Measurements from ENCODE around the gene GRAMD1B.
"Not testable (repeated sequence)": the region's sequence is repeated elsewhere in the genome, so short reads cannot be mapped to it uniquely, and the experiment has no call there.

Gene GRAMD1B

GRCh38 chr11:123519797-123520193, 89.7 kb downstream of the GRAMD1B start:
- Histone ChIP-seq H3K27ac (ENCODE audit: low read depth, low read length) (no peak overlapping the region), H3K79me2 (ENCODE audit: control insufficient read depth, low read length) (no peaks in the 10 kb centered on the region)

GRCh38 chr11:123520476-123520875, 90.4 kb downstream of the GRAMD1B start:
- H3K27ac ChIP-seq (ENCODE audit: low read depth, low read length); H3K4me3 ChIP-seq (ENCODE audit: low read length); H3K79me2 ChIP-seq (ENCODE audit: control insufficient read depth, low read length); H3K4me1 ChIP-seq (ENCODE audit: control insufficient read depth, low read length); H3K36me3 ChIP-seq (ENCODE audit: control insufficient read depth, low read length); H4K20me1 ChIP-seq (ENCODE audit: control insufficient read depth, insufficient read depth, low read depth, low read length); H3F3A ChIP-seq (ENCODE audit: control insufficient read depth, insufficient read depth); H3K9me2 ChIP-seq (replicated peaks; ENCODE audit: control insufficient read depth, low read length); H3K9me3 ChIP-seq (ENCODE audit: control insufficient read depth, insufficient read depth, low read length); H3K4me2 ChIP-seq (ENCODE audit: low read length): not testable (repeated sequence)
- H3K27me3 ChIP-seq (ENCODE audit: control insufficient read depth, low read length) = peaks cover 38% of the 10 kb centered on the region

More at GRCh38 chr11:123519797-123520193, 89.7 kb downstream of the GRAMD1B start:
- Histone ChIP-seq H3K9me3 (ENCODE audit: control insufficient read depth, insufficient read depth, low read length) (no peaks in the 10 kb centered on the region), H3K27me3 (ENCODE audit: control insufficient read depth, low read length) (peaks cover 38% of the 10 kb centered on the region), H3K4me1 (ENCODE audit: control insufficient read depth, low read length) (peaks cover 5% of the 10 kb centered on the region), H3K36me3 (ENCODE audit: control insufficient read depth, low read length) (no peaks in the 10 kb centered on the region), H4K20me1 (ENCODE audit: control insufficient read depth, insufficient read depth, low read depth, low read length) (no peaks in the 10 kb centered on the region), H3F3A (ENCODE audit: control insufficient read depth, insufficient read depth) (no peaks in the 10 kb centered on the region), H3K9me2 (replicated peaks; ENCODE audit: control insufficient read depth, low read length) (no peaks in the 10 kb centered on the region), H3K4me3 (ENCODE audit: low read length) (no peak overlapping the region), H3K4me2 (ENCODE audit: low read length) (no peak overlapping the region)
- TF ChIP-seq EZH2phosphoT487 (IDR thresholded peaks at IDR 0.05; ENCODE audit: borderline replicate concordance, low read length) = no peak
- TF ChIP-seq CTCF (IDR thresholded peaks at IDR 0.05; ENCODE audit: low read depth, low read length, poor library complexity, severe bottlenecking) = no peak

GRCh38 chr11:123521001-123521400, 90.9 kb downstream of the GRAMD1B start:
- H3K27me3 ChIP-seq (ENCODE audit: control insufficient read depth, low read length) = peaks cover 37% of the 10 kb centered on the region
- no peak overlapping the region for H3K4me2 ChIP-seq (ENCODE audit: low read length)
- H3K4me1 ChIP-seq (ENCODE audit: control insufficient read depth, low read length) = peaks cover 5% of the 10 kb centered on the region
- H4K20me1 ChIP-seq (ENCODE audit: control insufficient read depth, insufficient read depth, low read depth, low read length) = no peaks in the 10 kb centered on the region
- no peaks in the 10 kb centered on the region for H3K9me2 ChIP-seq (replicated peaks; ENCODE audit: control insufficient read depth, low read length)
- H3K4me3 ChIP-seq (ENCODE audit: low read length) = no peak overlapping the region
- no peak overlapping the region for H3K27ac ChIP-seq (ENCODE audit: low read depth, low read length)
- no peaks in the 10 kb centered on the region for H3F3A ChIP-seq (ENCODE audit: control insufficient read depth, insufficient read depth)
- no peak for TF ChIP-seq CTCF (IDR thresholded peaks at IDR 0.05; ENCODE audit: low read depth, low read length, poor library complexity, severe bottlenecking)
- no peak for TF ChIP-seq EZH2phosphoT487 (IDR thresholded peaks at IDR 0.05; ENCODE audit: borderline replicate concordance, low read length)
- no peaks in the 10 kb centered on the region for H3K36me3 ChIP-seq (ENCODE audit: control insufficient read depth, low read length)
- H3K9me3 ChIP-seq (ENCODE audit: control insufficient read depth, insufficient read depth, low read length) = no peaks in the 10 kb centered on the region
- H3K79me2 ChIP-seq (ENCODE audit: control insufficient read depth, low read length) = no peaks in the 10 kb centered on the region

GRCh38 chr11:123521930-123522329, 91.9 kb downstream of the GRAMD1B start:
- no peaks in the 10 kb centered on the region for H3K79me2 ChIP-seq (ENCODE audit: control insufficient read depth, low read length)
- H3K36me3 ChIP-seq (ENCODE audit: control insufficient read depth, low read length) = no peaks in the 10 kb centered on the region
- H3K4me2 ChIP-seq (ENCODE audit: low read length) = no peak overlapping the region
- no peaks in the 10 kb centered on the region for H3F3A ChIP-seq (ENCODE audit: control insufficient read depth, insufficient read depth)
- no peaks in the 10 kb centered on the region for H3K9me2 ChIP-seq (replicated peaks; ENCODE audit: control insufficient read depth, low read length)
- H3K9me3 ChIP-seq (ENCODE audit: control insufficient read depth, insufficient read depth, low read length) = no peaks in the 10 kb centered on the region
- peaks cover 28% of the 10 kb centered on the region for H3K27me3 ChIP-seq (ENCODE audit: control insufficient read depth, low read length)
- H3K4me1 ChIP-seq (ENCODE audit: control insufficient read depth, low read length) = peaks cover 5% of the 10 kb centered on the region
- TF ChIP-seq EZH2phosphoT487 (IDR thresholded peaks at IDR 0.05; ENCODE audit: borderline replicate concordance, low read length) = no peak
- no peak for TF ChIP-seq CTCF (IDR thresholded peaks at IDR 0.05; ENCODE audit: low read depth, low read length, poor library complexity, severe bottlenecking)
- no peaks in the 10 kb centered on the region for H4K20me1 ChIP-seq (ENCODE audit: control insufficient read depth, insufficient read depth, low read depth, low read length)
- no peak overlapping the region for H3K4me3 ChIP-seq (ENCODE audit: low read length)
- no peak overlapping the region for H3K27ac ChIP-seq (ENCODE audit: low read depth, low read length)

Data from DOHH2 (cell line).